Astrocyte of the hippocampus (primary cell): ENCODE measurements around the gene RAB4B.
"Not testable (repeated sequence)": the region's sequence is repeated elsewhere in the genome, so short reads cannot be mapped to it uniquely, and the experiment has no call there.

Source experiments
- DNase-seq: peaks from one replicate; pipeline ENCODE4 v3.0.0; 2011; ENCODE audit warnings: low read depth, low spot score

RAB4B gene

GRCh38 chr19:40822704-40823553 lies 44.9 kb downstream of the RAB4B start:
- DNase-seq, result not testable (repeated sequence)

DNA sequence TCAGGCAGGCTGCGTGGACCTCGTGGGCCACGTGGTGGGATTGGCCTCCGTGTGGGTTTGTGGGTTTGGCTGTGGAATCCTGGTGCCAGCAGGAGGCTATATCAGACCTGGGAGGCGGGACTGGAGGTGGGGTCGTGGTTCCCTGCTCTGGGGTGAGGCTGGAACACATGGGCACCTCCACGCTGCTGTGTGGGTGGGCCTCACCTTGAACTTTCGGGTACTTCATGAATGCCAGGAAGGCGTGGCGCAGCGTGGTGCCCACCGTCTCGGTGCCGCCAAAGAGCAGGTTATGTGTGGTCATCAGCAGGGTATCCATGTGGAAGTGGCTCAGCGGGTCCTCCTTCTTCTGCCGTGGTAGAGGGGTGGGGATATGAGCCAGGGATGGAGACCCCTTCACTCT lies 46.9 kb downstream of the RAB4B start:
- DNase-seq, result not testable (repeated sequence)

GRCh38 chr19:40825460-40826095 lies 47.5 kb downstream of the RAB4B start:
- not testable (repeated sequence) for DNase-seq

DNA sequence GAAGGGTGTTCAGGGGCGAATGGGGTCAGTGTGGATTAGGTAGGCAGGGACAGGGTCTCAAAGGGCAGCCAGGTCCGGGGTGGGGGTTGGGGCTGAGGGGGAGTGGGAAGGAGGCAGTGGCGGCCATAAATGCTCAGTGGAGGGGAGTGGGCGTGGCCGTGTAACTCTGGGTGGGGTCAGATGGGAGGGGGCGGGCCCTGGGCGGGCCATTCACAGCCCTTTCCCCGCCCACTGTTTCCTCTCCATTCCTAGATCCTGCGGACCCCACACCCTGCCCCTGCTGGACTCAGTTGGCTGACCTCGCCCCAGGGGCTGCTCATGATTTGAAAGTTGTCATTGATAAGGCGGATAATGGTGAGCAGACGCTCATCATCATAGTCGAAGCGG lies 48.3 kb downstream of the RAB4B start:
- not testable (repeated sequence) for DNase-seq

DNA sequence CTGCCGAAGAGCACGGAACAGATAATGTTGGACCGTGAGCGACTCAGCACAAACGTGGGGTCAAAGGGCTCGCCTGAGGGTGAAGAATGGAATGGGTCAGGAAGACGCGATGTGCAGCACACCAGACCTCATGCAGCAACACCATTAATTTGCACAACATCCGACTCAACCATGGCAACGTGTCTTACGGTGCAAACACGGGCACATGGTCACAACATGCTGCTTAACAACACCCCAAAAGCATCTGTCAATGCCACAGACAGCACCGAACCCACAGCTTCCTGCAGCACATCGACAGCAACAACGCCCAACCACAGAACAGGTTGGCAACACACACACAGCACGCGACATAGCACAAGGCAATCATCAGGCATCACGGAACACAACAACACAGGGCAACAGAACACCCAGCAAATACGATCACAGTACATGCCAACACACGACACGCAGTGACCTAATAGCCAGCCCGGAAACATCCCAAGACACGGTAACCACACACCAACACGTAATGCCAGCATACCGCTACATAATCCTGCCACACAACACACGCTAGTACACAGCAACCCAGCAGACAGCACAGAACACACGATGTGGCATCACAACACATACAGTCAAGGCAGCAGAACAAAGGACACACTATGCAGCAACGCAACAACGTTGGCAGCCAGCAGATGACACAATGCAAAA lies 48.8 kb downstream of the RAB4B start:
- not testable (repeated sequence) for DNase-seq

GRCh38 chr19:40827386-40828247 lies 49.6 kb downstream of the RAB4B start:
- DNase-seq, result no peak

DNA sequence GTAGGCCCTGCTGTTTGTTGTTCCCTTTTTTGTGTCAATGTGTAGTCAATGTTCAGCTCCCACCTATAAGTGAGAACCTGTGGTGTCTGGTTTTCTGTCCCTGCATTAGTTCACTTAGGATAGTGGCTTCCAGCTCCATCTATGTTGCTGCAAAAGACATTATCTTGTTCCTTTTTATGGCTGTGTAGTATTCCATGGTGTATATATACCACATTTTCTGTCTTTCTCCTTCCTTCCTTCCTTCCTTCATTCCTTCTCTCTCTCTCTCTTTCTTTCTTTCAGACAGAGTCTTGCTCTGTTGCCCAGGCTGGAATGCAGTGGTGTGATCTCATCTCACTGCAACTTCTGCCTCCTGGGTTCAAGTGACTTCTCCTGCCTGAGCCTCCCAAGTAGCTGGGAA lies 51.2 kb downstream of the RAB4B start:
- DNase-seq, result no peak

DNA sequence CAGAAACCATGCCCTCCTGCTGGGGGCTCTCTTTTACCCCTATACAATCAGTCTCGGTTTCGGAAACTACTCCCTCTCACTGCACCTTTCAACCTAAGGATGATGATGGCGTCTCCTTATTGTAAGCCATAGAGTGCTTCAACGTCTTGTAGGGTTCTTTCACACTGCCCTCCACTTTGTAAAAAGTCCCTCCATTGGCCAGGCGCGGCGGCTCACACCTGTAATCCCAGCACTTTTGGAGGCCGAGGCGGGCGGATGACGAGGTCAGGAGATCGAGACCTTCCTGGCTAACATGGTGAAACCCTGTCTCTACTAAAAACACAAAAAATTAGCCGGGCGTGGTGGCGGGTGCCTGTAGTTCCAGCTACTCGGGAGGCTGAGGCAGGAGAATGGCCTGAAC lies 52.7 kb downstream of the RAB4B start:
- not testable (repeated sequence) for DNase-seq

DNA sequence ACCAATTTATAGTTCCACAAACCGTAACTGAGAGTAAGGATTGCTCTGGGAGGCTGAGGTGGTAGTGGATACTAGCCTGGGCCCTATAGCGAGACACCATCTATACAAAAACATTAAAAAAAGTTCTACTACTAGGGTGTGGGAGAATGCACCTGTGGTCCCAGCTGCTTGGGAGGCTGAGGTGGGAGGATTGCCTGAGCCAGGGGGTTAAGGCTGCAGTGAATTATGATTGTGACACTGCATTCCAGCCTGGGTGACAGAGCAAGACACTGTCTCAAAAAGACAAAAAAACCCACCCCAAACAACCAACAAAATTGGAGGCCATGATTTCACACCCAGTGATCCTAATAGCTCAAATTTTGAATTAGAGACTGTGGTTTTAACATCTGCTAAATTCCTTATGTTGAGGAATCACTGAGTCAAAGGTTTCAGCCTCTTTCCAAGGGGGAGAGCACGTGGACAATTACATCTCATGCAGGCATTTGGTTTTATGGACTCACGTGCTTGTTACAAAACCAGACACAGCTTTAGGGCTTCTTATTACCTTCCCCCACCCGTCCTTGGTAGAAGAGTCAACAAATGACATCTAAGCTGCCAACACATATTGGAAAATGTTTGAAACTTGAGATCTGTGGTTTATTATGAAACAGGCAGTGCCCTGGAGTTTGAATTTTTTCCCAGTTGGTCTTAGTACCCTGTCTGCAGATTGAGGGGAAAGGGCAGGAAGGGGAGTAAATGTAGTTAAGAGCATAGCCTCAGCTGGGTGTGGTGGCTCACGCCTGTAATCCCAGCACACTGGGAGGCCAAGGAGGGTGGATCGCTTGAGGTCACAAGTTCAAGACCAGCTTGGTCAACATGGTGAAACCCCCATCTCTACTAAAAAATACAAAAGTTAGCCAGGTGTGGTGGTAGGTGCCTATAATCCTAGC lies 53.7 kb downstream of the RAB4B start:
- DNase-seq, result peak; percentile 31

- not testable (repeated sequence) for DNase-seq
Measured at GRCh38 chr19:40832431-40832790, 54.4 kb downstream of the RAB4B start.

GRCh38 chr19:40833728-40834533 lies 55.9 kb downstream of the RAB4B start:
- not testable (repeated sequence) for DNase-seq

GRCh38 chr19:40836754-40837429 lies 58.8 kb downstream of the RAB4B start:
- DNase-seq, result no peak

DNA sequence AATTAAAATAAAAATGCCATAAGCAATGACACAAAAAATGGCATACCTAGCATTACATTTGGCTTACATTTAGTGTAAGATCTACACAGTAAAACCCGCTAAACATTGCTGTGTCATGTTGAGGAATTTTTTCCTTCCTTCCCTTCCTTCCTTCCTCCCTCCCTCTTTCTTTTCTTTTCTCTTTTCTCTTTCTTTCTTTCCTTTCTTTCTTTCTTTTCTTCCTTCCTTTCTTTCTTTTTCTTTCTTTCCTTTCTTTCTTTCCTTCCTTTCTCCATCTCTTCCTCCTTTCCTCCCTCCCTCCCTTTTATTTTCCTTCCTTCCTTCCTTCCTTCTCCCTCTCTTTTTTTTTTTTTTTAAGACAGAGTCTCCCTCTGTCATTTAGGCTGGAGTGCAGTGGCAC lies 60.4 kb downstream of the RAB4B start:
- DNase-seq, result not testable (repeated sequence)

GRCh38 chr19:40842012-40842411 lies 64.0 kb downstream of the RAB4B start:
- DNase-seq, result not testable (repeated sequence)

DNA sequence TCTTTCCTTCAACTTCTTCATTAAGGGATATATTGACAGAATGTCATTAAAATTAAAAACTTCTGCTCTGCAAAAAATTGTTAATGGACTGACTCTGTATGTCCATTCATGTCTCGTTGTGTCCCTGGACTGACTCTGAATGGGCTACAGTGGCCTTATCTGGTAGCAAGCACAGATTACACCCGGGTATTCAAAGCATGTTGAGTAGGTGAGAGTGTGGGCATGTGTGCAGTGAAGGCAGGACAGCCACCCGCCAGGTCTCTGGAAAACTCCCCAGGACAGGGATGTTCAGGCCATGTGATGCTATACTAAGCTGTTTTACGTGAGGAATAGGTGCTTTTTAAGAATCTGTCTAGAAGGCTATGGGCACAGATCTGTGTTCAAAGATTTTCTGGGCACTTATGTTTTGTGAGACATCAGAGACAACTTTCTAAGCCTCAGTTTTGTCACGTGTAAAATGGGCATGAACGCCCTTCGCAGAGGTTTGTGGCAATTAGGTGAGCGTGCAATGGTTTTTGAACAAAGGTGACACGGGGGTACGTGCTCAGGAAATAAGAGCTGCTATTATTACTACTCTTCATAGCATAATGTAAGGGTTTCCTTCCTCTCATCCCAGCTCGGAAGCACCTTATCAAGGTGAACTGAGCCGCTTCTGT lies 65.1 kb downstream of the RAB4B start:
- not testable (repeated sequence) for DNase-seq

DNA sequence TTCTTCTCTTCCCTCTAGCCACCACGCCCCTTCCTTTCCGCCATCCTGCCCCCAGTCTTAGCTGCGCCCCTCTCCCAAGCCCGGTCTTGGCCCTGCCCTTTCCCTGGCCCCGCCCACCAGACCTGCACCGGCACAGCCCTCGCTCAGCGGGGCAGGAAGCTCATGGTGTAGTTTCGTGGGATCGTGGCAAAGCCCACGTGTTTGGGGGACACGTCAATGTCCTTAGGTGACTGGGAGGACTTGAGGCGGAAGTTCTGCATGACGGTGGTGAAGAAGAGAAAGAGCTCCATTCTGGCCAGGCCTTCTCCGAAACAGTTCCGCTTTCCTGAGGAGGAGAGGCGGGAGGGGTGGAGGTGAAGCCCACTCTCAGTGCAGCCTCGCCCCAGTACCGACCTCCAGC lies 65.6 kb downstream of the RAB4B start:
- DNase-seq, result not testable (repeated sequence)
